Measurements from ENCODE around the gene BCAS3. TPM values are rescaled to one million over a fixed set of nuclear protein-coding genes. Genes with fewer than 3 reads are reported as not detected.
A peak's percentile ranks its signal among the peaks of the same experiment; 100 is the strongest.

BCAS3 gene
- polyA plus RNA-seq, 3 donors from 2014 or later: 26.3 to 53.8 (median 50.1) TPM

DNA sequence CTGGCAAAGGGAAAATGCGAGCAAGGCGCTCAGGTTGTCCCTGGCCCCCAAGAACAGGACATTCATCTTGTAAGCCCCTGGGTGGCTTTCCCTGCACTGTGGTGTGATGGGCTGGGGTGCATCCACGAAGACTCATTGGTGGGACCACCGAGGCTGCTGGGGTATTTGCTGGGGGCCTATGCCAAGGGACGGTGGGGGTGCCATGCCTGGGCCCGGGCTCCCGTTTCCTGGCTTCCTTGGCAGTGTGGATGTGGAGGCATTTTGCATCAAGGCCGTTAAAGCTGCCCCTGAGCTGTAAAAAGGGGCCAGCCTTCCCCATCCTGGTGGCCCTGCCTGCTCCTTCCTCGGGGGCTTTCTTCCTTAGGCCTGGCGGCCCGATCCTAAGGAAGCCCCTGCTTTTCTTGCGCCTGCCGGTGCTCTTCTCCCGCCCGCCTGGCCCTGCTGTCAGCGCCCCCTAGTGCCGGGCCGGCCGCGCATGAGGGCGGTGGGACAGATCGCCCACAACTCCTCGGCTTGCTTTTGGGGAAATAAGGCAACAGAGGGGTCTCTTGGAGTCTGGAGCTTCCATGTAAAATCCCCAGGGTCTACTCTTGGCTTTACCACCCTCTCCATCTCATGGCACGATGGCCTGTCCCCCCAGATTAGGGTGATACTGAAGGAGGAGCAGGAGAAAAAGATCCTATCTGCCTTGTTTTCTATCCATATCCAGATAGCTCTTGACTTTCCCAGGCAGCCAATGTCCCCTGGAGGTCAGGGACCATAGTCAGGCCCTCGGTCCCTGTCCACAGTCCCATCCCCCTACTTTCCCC, 712.2 kb downstream of the BCAS3 start:
- H3K4me3 Mint-ChIP-seq: no peak overlapping the region
- no peak overlapping the region for H3K27ac Mint-ChIP-seq
- peaks cover 0 to 12% (median 3%) of the 10 kb centered on the region in 3 donors for H3K36me3 Mint-ChIP-seq
- peak in 2 of 3 donors; percentile 32 to 38 for DNase-seq
- H3K27me3 Mint-ChIP-seq (ENCODE audit: low read depth in 3 of 3): peaks cover 1 to 5% (median 5%) of the 10 kb centered on the region in 3 donors
- no peaks in the 10 kb centered on the region for H3K9me3 Mint-ChIP-seq
- peaks cover 0 to 2% of the 10 kb centered on the region in 2 donors for H3K4me1 Mint-ChIP-seq

DNA sequence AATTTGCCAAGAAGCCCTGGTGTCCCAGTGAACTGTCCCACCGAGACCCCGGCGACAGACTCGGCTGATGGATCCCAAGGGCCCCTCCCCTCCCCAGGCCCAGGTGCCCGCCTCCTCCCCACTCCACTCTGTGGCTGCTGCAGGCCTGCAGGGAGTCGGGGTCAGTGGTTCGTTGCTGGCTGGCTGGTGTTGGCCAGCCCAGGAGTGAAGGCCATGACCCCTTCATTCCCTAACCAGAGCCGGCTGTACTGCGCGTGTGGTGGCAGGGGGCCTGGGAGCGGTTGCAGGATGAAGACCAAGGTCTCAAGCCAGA, 712.8 kb downstream of the BCAS3 start:
- Mint-ChIP-seq H3K27ac (no peak overlapping the region), H3K9me3 (no peaks in the 10 kb centered on the region), H3K4me3 (no peak overlapping the region), H3K36me3 (peaks cover 0 to 12% (median 3%) of the 10 kb centered on the region in 3 donors), H3K27me3 (ENCODE audit: low read depth in 3 of 3) (peaks cover 1 to 9% (median 7%) of the 10 kb centered on the region in 3 donors), H3K4me1 (peaks cover 0 to 2% of the 10 kb centered on the region in 2 donors)
- DNase-seq: no peak

- Mint-ChIP-seq H3K9me3 (no peaks in the 10 kb centered on the region), H3K4me1 (peaks cover 0 to 2% of the 10 kb centered on the region in 2 donors), H3K27ac (no peak overlapping the region), H3K4me3 (no peak overlapping the region), H3K36me3 (peaks cover 0 to 12% (median 3%) of the 10 kb centered on the region in 3 donors), H3K27me3 (ENCODE audit: low read depth in 3 of 3) (peaks cover 1 to 10% (median 7%) of the 10 kb centered on the region in 3 donors)
- DNase-seq: no peak
Observed at GRCh38 chr17:61391595-61392291, 714.1 kb downstream of the BCAS3 start.

- Mint-ChIP-seq H3K9me3 (no peaks in the 10 kb centered on the region), H3K27me3 (ENCODE audit: low read depth in 3 of 3) (peaks cover 0 to 14% (median 9%) of the 10 kb centered on the region in 3 donors), H3K36me3 (peaks cover 0 to 12% (median 3%) of the 10 kb centered on the region in 3 donors), H3K4me1 (peaks cover under 1 to 2% of the 10 kb centered on the region in 2 donors), H3K27ac (no peak overlapping the region), H3K4me3 (no peak overlapping the region)
- no peak for DNase-seq
Observed at GRCh38 chr17:61392679-61393078, 715.0 kb downstream of the BCAS3 start.

DNA sequence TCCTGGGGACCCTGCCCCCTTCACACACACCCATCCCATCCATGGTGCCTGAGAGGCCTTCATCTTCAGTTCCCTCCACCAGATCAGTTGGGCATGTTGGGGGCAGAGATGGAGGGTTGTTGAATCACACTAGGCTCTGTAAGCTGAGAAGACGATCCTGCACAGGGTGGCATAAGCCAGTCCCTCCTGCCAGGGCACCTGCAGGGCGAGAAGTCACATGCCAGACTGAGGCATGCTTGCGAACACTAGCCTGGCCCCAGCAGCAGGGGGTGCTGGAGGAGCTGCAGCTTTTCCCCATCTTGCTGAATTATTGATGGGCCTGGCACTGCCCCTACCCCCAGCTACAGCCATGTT, 715.9 kb downstream of the BCAS3 start:
- Mint-ChIP-seq H3K27me3 (ENCODE audit: low read depth in 3 of 3) (peaks cover 3 to 22% (median 15%) of the 10 kb centered on the region in 3 donors), H3K27ac (no peak overlapping the region), H3K36me3 (peaks cover 0 to 12% (median 3%) of the 10 kb centered on the region in 3 donors), H3K4me3 (no peak overlapping the region), H3K4me1 (peaks cover 8 to 9% of the 10 kb centered on the region in 2 donors), H3K9me3 (peaks cover 0 to 2% (median 0%) of the 10 kb centered on the region in 6 donors)
- DNase-seq: no peak

DNA sequence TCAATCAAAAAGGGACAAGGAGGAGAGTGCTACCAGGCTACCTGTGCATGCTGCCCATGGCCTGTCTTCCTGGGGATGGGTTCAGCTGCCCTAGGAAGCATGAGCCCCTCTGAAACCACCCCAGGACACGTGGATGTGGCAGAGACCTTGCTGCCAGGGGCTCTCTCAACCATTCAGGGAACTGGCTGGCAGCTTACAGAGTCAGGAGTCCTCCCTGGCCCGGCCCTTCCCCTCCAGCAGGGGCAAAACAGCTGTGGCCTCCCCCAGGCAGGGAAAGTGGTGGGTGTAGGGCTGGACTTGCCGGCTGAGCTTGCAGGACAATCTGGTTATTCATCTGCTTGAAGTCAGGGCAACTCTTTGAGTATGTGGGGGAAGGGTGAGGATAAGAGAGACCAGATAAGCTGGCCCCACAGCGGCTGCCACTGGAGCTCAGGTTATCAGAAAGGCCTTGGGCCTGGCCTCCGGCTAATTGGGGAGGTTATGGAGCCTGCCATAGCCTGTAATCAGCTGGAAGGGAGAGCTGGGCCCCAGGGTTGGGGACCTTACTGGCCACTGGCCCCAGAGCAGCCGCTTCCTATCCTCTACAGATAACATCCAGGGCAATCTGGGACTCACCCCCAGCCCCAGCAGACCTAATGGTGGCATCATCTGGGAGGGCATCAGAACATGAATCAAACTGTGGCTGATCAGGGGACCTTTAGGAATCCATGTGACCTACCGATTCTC, 716.4 kb downstream of the BCAS3 start:
- no peak overlapping the region for H3K4me3 Mint-ChIP-seq
- H3K27me3 Mint-ChIP-seq (ENCODE audit: low read depth in 3 of 3): peaks cover 3 to 25% (median 18%) of the 10 kb centered on the region in 3 donors
- no peak for DNase-seq
- H3K9me3 Mint-ChIP-seq: peaks cover 0 to 2% (median 0%) of the 10 kb centered on the region in 6 donors
- H3K4me1 Mint-ChIP-seq: peaks cover 11 to 12% of the 10 kb centered on the region in 2 donors
- no peak overlapping the region for H3K27ac Mint-ChIP-seq
- peaks cover 0 to 12% (median 3%) of the 10 kb centered on the region in 3 donors for H3K36me3 Mint-ChIP-seq

GRCh38 chr17:61394630-61395408, 717.2 kb downstream of the BCAS3 start:
- peaks cover 0 to 2% (median 0%) of the 10 kb centered on the region in 6 donors for H3K9me3 Mint-ChIP-seq
- peaks cover 0 to 12% (median 3%) of the 10 kb centered on the region in 3 donors for H3K36me3 Mint-ChIP-seq
- no peak for DNase-seq
- H3K27ac Mint-ChIP-seq: no peak overlapping the region
- H3K4me3 Mint-ChIP-seq: no peak overlapping the region
- H3K27me3 Mint-ChIP-seq (ENCODE audit: low read depth in 3 of 3): peaks cover 3 to 25% (median 18%) of the 10 kb centered on the region in 3 donors
- peaks cover 10 to 12% of the 10 kb centered on the region in 2 donors for H3K4me1 Mint-ChIP-seq

DNA sequence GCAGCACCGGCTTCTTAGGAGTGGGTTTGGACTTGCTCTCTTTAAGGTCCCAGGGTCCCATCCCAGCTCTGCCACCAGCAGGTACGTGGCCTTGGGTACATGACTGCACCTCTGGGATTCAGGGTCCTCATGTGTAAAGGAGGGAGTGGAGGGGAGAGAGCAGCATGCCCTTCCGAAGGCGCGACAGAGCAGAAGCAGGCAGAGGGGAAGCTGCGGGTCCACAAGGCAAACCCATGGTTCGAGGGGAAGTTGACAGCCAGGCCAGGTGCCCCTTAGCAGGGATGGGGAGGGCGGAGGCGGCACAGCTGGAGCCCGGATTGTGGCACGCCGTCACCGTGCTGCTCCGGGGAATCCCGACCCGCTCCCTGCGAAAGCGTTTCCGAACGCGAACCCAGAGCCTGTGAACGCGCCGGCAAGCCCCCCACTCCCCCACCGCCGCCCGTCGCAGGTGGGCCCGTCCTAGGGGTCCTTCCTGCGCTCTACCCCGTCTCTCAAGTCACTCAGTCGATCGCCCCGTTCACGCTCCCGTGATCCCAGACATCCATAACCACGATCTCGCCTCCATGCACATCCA, 717.8 kb downstream of the BCAS3 start:
- Mint-ChIP-seq H3K27me3 (ENCODE audit: low read depth in 3 of 3) (peaks cover 3 to 26% (median 18%) of the 10 kb centered on the region in 3 donors), H3K4me1 (peaks cover 8 to 12% of the 10 kb centered on the region in 2 donors), H3K36me3 (peaks cover 0 to 12% (median 3%) of the 10 kb centered on the region in 3 donors), H3K9me3 (peaks cover 0 to 2% (median 0%) of the 10 kb centered on the region in 6 donors), H3K27ac (peak overlapping the region in 2 of 6 donors; percentile 35 to 53), H3K4me3 (peak overlapping the region in 1 of 5 donors; percentile 29)
- no peak for DNase-seq

GRCh38 chr17:61395983-61396585, 718.4 kb downstream of the BCAS3 start:
- no peak overlapping the region for H3K4me3 Mint-ChIP-seq
- peaks cover 12% of the 10 kb centered on the region in 2 donors for H3K4me1 Mint-ChIP-seq
- H3K9me3 Mint-ChIP-seq: peaks cover 0 to 2% (median 0%) of the 10 kb centered on the region in 6 donors
- peak overlapping the region in 1 of 6 donors; percentile 35 for H3K27ac Mint-ChIP-seq
- no peak for DNase-seq
- H3K27me3 Mint-ChIP-seq (ENCODE audit: low read depth in 3 of 3): peaks cover 4 to 29% (median 20%) of the 10 kb centered on the region in 3 donors
- peaks cover 0 to 12% (median 3%) of the 10 kb centered on the region in 3 donors for H3K36me3 Mint-ChIP-seq

DNA sequence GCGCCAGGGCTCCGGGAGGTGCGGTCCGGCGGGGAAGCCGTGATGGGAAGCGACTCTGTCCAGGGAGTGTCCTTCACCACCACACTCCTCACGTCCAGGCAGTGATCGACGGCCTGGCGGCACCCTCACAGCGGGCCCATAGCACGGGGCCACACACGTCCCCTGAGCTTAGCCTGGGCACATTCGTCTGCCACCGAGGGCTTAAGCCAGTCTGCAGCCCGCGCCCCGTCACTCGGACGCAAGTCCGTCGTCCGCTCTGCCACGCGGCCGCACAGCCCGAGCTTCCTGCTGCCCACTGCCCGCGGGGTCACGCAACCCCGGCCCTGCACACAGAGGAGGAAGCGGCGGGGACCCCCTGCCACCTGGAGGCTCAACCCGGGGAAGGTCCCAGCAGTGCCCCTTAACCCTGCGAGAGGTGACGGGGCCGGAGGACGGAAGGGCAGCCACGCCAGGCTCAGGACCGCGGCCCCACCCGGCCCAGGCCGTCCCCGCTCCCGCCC, 719.0 kb downstream of the BCAS3 start:
- Mint-ChIP-seq H3K9me3 (peaks cover 0 to 2% (median 0%) of the 10 kb centered on the region in 6 donors), H3K4me3 (no peak overlapping the region), H3K27me3 (ENCODE audit: low read depth in 3 of 3) (peaks cover 9 to 33% (median 24%) of the 10 kb centered on the region in 3 donors), H3K4me1 (peaks cover 12 to 16% of the 10 kb centered on the region in 2 donors), H3K36me3 (peaks cover 0 to 12% (median 3%) of the 10 kb centered on the region in 3 donors), H3K27ac (no peak overlapping the region)
- no peak for DNase-seq

DNA sequence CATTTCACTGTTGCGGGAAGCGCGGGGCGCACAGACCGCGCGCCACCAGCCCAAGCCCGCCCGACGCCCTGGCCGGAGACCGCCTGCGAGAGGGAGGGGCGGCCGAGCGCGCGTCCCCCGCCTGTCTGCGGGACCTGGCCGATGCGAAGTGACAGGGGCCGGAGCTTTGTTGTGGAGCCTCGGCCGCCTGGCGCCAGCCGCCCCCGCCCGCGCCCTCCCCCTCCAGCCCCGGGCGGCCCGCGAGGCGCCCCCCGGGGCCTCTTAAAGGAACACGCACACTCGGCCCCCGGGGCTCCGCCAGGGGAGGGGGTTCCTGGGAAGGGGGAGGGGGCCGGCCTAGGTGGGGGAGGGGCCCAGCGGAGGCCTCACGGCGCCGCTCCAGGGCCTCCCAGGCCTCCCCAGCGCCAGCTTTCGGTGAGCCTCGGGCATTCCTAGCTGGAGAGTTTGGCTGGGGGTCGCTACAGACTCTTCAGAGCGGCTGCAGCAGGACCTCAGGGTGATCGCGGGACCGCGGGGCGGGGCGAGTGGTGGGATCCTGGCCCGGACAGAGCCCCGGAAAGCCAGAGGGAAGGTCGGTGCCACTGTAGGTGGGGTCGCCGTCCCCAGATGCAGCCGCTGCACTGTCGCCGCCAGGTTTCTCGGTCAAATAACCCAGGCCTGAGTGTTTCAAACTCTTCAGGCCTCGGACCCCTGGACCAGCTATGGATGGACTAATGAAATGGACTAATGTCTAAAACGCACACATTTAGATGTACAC, 719.6 kb downstream of the BCAS3 start:
- peaks cover 0 to 2% (median 0%) of the 10 kb centered on the region in 6 donors for H3K9me3 Mint-ChIP-seq
- H3K36me3 Mint-ChIP-seq: peaks cover 0 to 9% (median 3%) of the 10 kb centered on the region in 3 donors
- no peak overlapping the region for H3K4me3 Mint-ChIP-seq
- peaks cover 10 to 37% (median 26%) of the 10 kb centered on the region in 3 donors for H3K27me3 Mint-ChIP-seq (ENCODE audit: low read depth in 3 of 3)
- no peak overlapping the region for H3K27ac Mint-ChIP-seq
- peaks cover 13 to 16% of the 10 kb centered on the region in 2 donors for H3K4me1 Mint-ChIP-seq
- no peak for DNase-seq

All from immature natural killer cell (primary cell).